ENCODE results near the gene SLC6A3. TPM values are rescaled to one million over a fixed set of nuclear protein-coding genes. Genes with fewer than 3 reads are reported as not detected.

The SLC6A3 gene
- total RNA-seq, 1 donor from 2014 or later = not detected

- peaks cover 49% of the 10 kb centered on the region for H3K27me3 Mint-ChIP-seq (ENCODE audit: low read depth)
- intact Hi-C loops (cut with micrococcal nuclease) = no loop called here
- no peak overlapping the region for H3K27ac Mint-ChIP-seq
- H3K9me3 Mint-ChIP-seq = peaks cover 12% of the 10 kb centered on the region
- no peak overlapping the region for H3K4me3 Mint-ChIP-seq (ENCODE audit: low read depth)
- no peaks in the 10 kb centered on the region for H3K4me1 Mint-ChIP-seq (ENCODE audit: low read depth)
- DNase-seq (ENCODE audit: low spot score) = no peak
- H3K36me3 Mint-ChIP-seq (ENCODE audit: low read depth) = no peaks in the 10 kb centered on the region
Measured at GRCh38 chr5:1449081-1449630, 3.9 kb upstream of the SLC6A3 start.

- no peak overlapping the region for H3K27ac Mint-ChIP-seq
- intact Hi-C loops (cut with micrococcal nuclease) = no loop called here
- H3K36me3 Mint-ChIP-seq (ENCODE audit: low read depth) = no peaks in the 10 kb centered on the region
- H3K4me3 Mint-ChIP-seq (ENCODE audit: low read depth) = no peak overlapping the region
- DNase-seq (ENCODE audit: low spot score) = no peak
- H3K4me1 Mint-ChIP-seq (ENCODE audit: low read depth) = no peaks in the 10 kb centered on the region
- H3K9me3 Mint-ChIP-seq = peaks cover 7% of the 10 kb centered on the region
- peaks cover 52% of the 10 kb centered on the region for H3K27me3 Mint-ChIP-seq (ENCODE audit: low read depth)
Measured at GRCh38 chr5:1448511-1449011, 3.3 kb upstream of the SLC6A3 start.

GRCh38 chr5:1447671-1448361, 2.6 kb upstream of the SLC6A3 start:
- peaks cover 57% of the 10 kb centered on the region for H3K27me3 Mint-ChIP-seq (ENCODE audit: low read depth)
- intact Hi-C loops (cut with micrococcal nuclease) = no loop called here
- H3K9me3 Mint-ChIP-seq = no peaks in the 10 kb centered on the region
- no peak for DNase-seq (ENCODE audit: low spot score)
- H3K36me3 Mint-ChIP-seq (ENCODE audit: low read depth) = no peaks in the 10 kb centered on the region
- no peak overlapping the region for H3K4me3 Mint-ChIP-seq (ENCODE audit: low read depth)
- no peaks in the 10 kb centered on the region for H3K4me1 Mint-ChIP-seq (ENCODE audit: low read depth)
- H3K27ac Mint-ChIP-seq = no peak overlapping the region

GRCh38 chr5:1446602-1447343, 1.5 kb upstream of the SLC6A3 start:
- H3K27me3 Mint-ChIP-seq (ENCODE audit: low read depth) = peaks cover 58% of the 10 kb centered on the region
- H3K36me3 Mint-ChIP-seq (ENCODE audit: low read depth) = no peaks in the 10 kb centered on the region

GRCh38 chr5:1445689-1446601, 705 bp upstream of the SLC6A3 start:
- Mint-ChIP-seq H3K4me3 (ENCODE audit: low read depth) (no peak overlapping the region), H3K36me3 (ENCODE audit: low read depth) (no peaks in the 10 kb centered on the region), H3K4me1 (ENCODE audit: low read depth) (no peaks in the 10 kb centered on the region), H3K9me3 (no peaks in the 10 kb centered on the region), H3K27me3 (ENCODE audit: low read depth) (peaks cover 56% of the 10 kb centered on the region), H3K27ac (no peak overlapping the region)
- intact Hi-C loops (cut with micrococcal nuclease) = no loop called here
- no peak for DNase-seq (ENCODE audit: low spot score)

More at GRCh38 chr5:1446602-1447343, 1.5 kb upstream of the SLC6A3 start:
- no peaks in the 10 kb centered on the region for H3K4me1 Mint-ChIP-seq (ENCODE audit: low read depth)
- no peaks in the 10 kb centered on the region for H3K9me3 Mint-ChIP-seq
- intact Hi-C loops (cut with micrococcal nuclease) = no loop called here
- DNase-seq (ENCODE audit: low spot score) = no peak
- no peak overlapping the region for H3K27ac Mint-ChIP-seq
- H3K4me3 Mint-ChIP-seq (ENCODE audit: low read depth) = no peak overlapping the region

- Mint-ChIP-seq H3K4me1 (ENCODE audit: low read depth) (no peaks in the 10 kb centered on the region), H3K27me3 (ENCODE audit: low read depth) (peaks cover 48% of the 10 kb centered on the region), H3K9me3 (no peaks in the 10 kb centered on the region), H3K36me3 (ENCODE audit: low read depth) (no peaks in the 10 kb centered on the region), H3K4me3 (ENCODE audit: low read depth) (no peak overlapping the region), H3K27ac (no peak overlapping the region)
- intact Hi-C loops (cut with micrococcal nuclease) = no loop called here
- DNase-seq (ENCODE audit: low spot score) = no peak
Measured at GRCh38 chr5:1444361-1445189, 665 bp downstream of the SLC6A3 start.

GRCh38 chr5:1443991-1444360, 1.3 kb downstream of the SLC6A3 start:
- H3K4me1 Mint-ChIP-seq (ENCODE audit: low read depth) = no peaks in the 10 kb centered on the region
- intact Hi-C loops (cut with micrococcal nuclease) = no loop called here
- H3K36me3 Mint-ChIP-seq (ENCODE audit: low read depth) = no peaks in the 10 kb centered on the region
- peaks cover 42% of the 10 kb centered on the region for H3K27me3 Mint-ChIP-seq (ENCODE audit: low read depth)
- H3K9me3 Mint-ChIP-seq = no peaks in the 10 kb centered on the region
- H3K27ac Mint-ChIP-seq = no peak overlapping the region
- no peak overlapping the region for H3K4me3 Mint-ChIP-seq (ENCODE audit: low read depth)
- DNase-seq (ENCODE audit: low spot score) = no peak

- H3K4me1 Mint-ChIP-seq (ENCODE audit: low read depth) = no peaks in the 10 kb centered on the region
- H3K4me3 Mint-ChIP-seq (ENCODE audit: low read depth) = no peak overlapping the region
- no peaks in the 10 kb centered on the region for H3K9me3 Mint-ChIP-seq
- DNase-seq (ENCODE audit: low spot score) = no peak
- H3K36me3 Mint-ChIP-seq (ENCODE audit: low read depth) = no peaks in the 10 kb centered on the region
- intact Hi-C loops (cut with micrococcal nuclease) = no loop called here
- H3K27me3 Mint-ChIP-seq (ENCODE audit: low read depth) = peaks cover 36% of the 10 kb centered on the region
- no peak overlapping the region for H3K27ac Mint-ChIP-seq
Measured at GRCh38 chr5:1443171-1443570, 2.1 kb downstream of the SLC6A3 start.

- H3K4me1 Mint-ChIP-seq (ENCODE audit: low read depth) = no peaks in the 10 kb centered on the region
- no peak overlapping the region for H3K4me3 Mint-ChIP-seq (ENCODE audit: low read depth)
- DNase-seq (ENCODE audit: low spot score) = no peak
- no peak overlapping the region for H3K27ac Mint-ChIP-seq
- H3K9me3 Mint-ChIP-seq = no peaks in the 10 kb centered on the region
- H3K27me3 Mint-ChIP-seq (ENCODE audit: low read depth) = peaks cover 32% of the 10 kb centered on the region
- intact Hi-C loops (cut with micrococcal nuclease) = no loop called here
- no peaks in the 10 kb centered on the region for H3K36me3 Mint-ChIP-seq (ENCODE audit: low read depth)
Measured at GRCh38 chr5:1442222-1443145, 2.8 kb downstream of the SLC6A3 start.

- H3K27ac Mint-ChIP-seq = no peak overlapping the region
- DNase-seq (ENCODE audit: low spot score) = no peak
- intact Hi-C loops (cut with micrococcal nuclease) = no loop called here
- H3K27me3 Mint-ChIP-seq (ENCODE audit: low read depth) = peaks cover 23% of the 10 kb centered on the region
- no peaks in the 10 kb centered on the region for H3K4me1 Mint-ChIP-seq (ENCODE audit: low read depth)
- H3K36me3 Mint-ChIP-seq (ENCODE audit: low read depth) = no peaks in the 10 kb centered on the region
- no peaks in the 10 kb centered on the region for H3K9me3 Mint-ChIP-seq
- no peak overlapping the region for H3K4me3 Mint-ChIP-seq (ENCODE audit: low read depth)
Measured at GRCh38 chr5:1441166-1441865, 3.9 kb downstream of the SLC6A3 start.

GRCh38 chr5:1440098-1440493, 5.1 kb downstream of the SLC6A3 start:
- no peaks in the 10 kb centered on the region for H3K4me1 Mint-ChIP-seq (ENCODE audit: low read depth)
- H3K27me3 Mint-ChIP-seq (ENCODE audit: low read depth) = peaks cover 23% of the 10 kb centered on the region

More at GRCh38 chr5:1440098-1440493, 5.1 kb downstream of the SLC6A3 start:
- Mint-ChIP-seq H3K27ac (no peak overlapping the region), H3K9me3 (no peaks in the 10 kb centered on the region), H3K36me3 (ENCODE audit: low read depth) (no peaks in the 10 kb centered on the region), H3K4me3 (ENCODE audit: low read depth) (no peak overlapping the region)
- DNase-seq (ENCODE audit: low spot score) = no peak
- intact Hi-C loops (cut with micrococcal nuclease) = no loop called here

All from activated T-helper 2 cell treated with anti-CD3 and anti-CD28 coated beads, Interferon-gamma antibody, Interleukin-2, Interleukin-4, amounts not matched to agents 10 μg/mL and 5 μg/mL and 100 μg/mL, durations not matched to agents 14 hours and 24 hours and 36 hours (primary cell).